ENCODE results near the gene RBL2.
"Not testable (repeated sequence)": the region's sequence is repeated elsewhere in the genome, so short reads cannot be mapped to it uniquely, and the experiment has no call there.

DNA sequence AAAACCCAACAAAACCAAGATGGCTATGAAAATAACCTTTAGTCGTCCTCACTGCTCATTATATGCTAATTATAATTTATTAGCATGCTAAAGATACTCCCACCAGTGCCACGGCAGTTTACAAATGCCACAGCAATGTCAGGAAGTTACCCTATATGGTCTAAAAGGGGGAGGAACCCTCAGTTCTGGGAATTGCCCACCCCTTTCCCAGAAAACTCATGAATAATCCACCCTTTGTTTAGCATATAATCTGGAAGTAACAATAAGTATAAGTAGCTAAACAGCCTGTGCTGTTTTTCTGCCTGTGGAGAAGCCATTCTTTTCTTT lies 14.9 kb upstream of the RBL2 start:
- TF ChIP-seq, protein P1, sequence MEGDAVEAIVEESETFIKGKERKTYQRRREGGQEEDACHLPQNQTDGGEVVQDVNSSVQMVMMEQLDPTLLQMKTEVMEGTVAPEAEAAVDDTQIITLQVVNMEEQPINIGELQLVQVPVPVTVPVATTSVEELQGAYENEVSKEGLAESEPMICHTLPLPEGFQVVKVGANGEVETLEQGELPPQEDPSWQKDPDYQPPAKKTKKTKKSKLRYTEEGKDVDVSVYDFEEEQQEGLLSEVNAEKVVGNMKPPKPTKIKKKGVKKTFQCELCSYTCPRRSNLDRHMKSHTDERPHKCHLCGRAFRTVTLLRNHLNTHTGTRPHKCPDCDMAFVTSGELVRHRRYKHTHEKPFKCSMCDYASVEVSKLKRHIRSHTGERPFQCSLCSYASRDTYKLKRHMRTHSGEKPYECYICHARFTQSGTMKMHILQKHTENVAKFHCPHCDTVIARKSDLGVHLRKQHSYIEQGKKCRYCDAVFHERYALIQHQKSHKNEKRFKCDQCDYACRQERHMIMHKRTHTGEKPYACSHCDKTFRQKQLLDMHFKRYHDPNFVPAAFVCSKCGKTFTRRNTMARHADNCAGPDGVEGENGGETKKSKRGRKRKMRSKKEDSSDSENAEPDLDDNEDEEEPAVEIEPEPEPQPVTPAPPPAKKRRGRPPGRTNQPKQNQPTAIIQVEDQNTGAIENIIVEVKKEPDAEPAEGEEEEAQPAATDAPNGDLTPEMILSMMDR (conservative IDR thresholded peaks at IDR 0.05; ENCODE audit: low read length) = not testable (repeated sequence)
- TF ChIP-seq EZH2phosphoT487 (IDR thresholded peaks at IDR 0.05; ENCODE audit: borderline replicate concordance) = not testable (repeated sequence)

Data from Loucy (cell line).